GM23338 (cell line): ENCODE data around the gene SUCLG2. TPM values are rescaled to one million over a fixed set of nuclear protein-coding genes. Genes with fewer than 3 reads are reported as not detected.

Experiments used
- ATAC-seq: fragments of 200-7000 bp; cut with Tn5 transposase; 3 replicates; pipeline ENCODE4 v1.9.1; 2020
- DNase-seq: peaks from one replicate; pipeline ENCODE4 v3.0.0-alpha.2; 2015; ENCODE audit warnings: low spot score
- H2AFZ ChIP-seq: fragments of 200-600 bp; sonication (generic); 2 replicates; pipeline ENCODE4 v1.8.0; 2016; ENCODE audit warnings: antibody characterized with exemption, mild to moderate bottlenecking, moderate library complexity
- H3F3A ChIP-seq: fragments of 200-600 bp; sonication (generic); replicated peaks from 2 replicates; pipeline ENCODE4 v1.8.0; 2017; ENCODE audit warnings: antibody characterized with exemption, mixed run types, low read depth
- H3K27ac ChIP-seq: fragments of 200-600 bp; sonication (generic); 2 replicates; pipeline ENCODE4 v1.6.1; 2016; ENCODE audit warnings: low read depth
- H3K27me3 ChIP-seq: fragments of 200-600 bp; sonication (generic); 2 replicates; pipeline ENCODE4 v1.8.0; 2016; ENCODE audit warnings: mild to moderate bottlenecking, mixed run types, moderate library complexity; ENCODE audit not compliant: insufficient read depth
- H3K36me3 ChIP-seq: fragments of 200-600 bp; sonication (generic); 2 replicates; pipeline ENCODE4 v1.8.0; 2016; ENCODE audit warnings: mild to moderate bottlenecking; ENCODE audit not compliant: insufficient read depth
- H3K4me1 ChIP-seq: fragments of 200-600 bp; sonication (generic); 2 replicates; pipeline ENCODE4 v1.8.0; 2016; ENCODE audit warnings: mild to moderate bottlenecking, moderate library complexity; ENCODE audit not compliant: insufficient read depth
- H3K4me2 ChIP-seq: fragments of 200-600 bp; sonication (generic); 2 replicates; pipeline ENCODE4 v1.7.1; 2017; ENCODE audit warnings: mixed run types
- H3K4me3 ChIP-seq: fragments of 200-600 bp; sonication (generic); 2 replicates; pipeline ENCODE4 v1.6.1; 2016; ENCODE audit warnings: mixed run types
- H3K79me2 ChIP-seq: fragments of 200-600 bp; sonication (generic); replicated peaks from 2 replicates; pipeline ENCODE4 v1.8.0; 2017; ENCODE audit warnings: mild to moderate bottlenecking; ENCODE audit not compliant: insufficient read depth
- H3K9me2 ChIP-seq: fragments of 200-600 bp; sonication (generic); 2 replicates; pipeline ENCODE4 v1.8.0; 2017; ENCODE audit not compliant: insufficient read depth
- H4K20me1 ChIP-seq: fragments of 200-600 bp; sonication (generic); replicated peaks from 2 replicates; pipeline ENCODE4 v1.8.0; 2017; ENCODE audit warnings: mild to moderate bottlenecking; ENCODE audit not compliant: insufficient read depth
- H3K27ac Mint-ChIP-seq: 2 replicates; pipeline ENCODE4 v1.8.0; 2020; ENCODE audit warnings: inconsistent platforms, mild to moderate bottlenecking, moderate library complexity, mixed read lengths
- H3K27me3 Mint-ChIP-seq: 3 replicates; pipeline ENCODE4 v1.8.0; 2022; ENCODE audit warnings: low read depth, mild to moderate bottlenecking, moderate library complexity, mixed read lengths, inconsistent platforms; ENCODE audit not compliant: insufficient read depth, poor library complexity
- H3K36me3 Mint-ChIP-seq: 3 replicates; pipeline ENCODE4 v1.8.0; 2021; ENCODE audit warnings: low read depth, mild to moderate bottlenecking, inconsistent platforms, moderate library complexity, mixed read lengths
- H3K4me1 Mint-ChIP-seq: 3 replicates; pipeline ENCODE4 v1.8.0; 2020; ENCODE audit warnings: mild to moderate bottlenecking, inconsistent platforms, mixed read lengths
- H3K4me3 Mint-ChIP-seq: 3 replicates; pipeline ENCODE4 v1.8.0; 2021; ENCODE audit warnings: moderate library complexity, mild to moderate bottlenecking, inconsistent platforms, mixed read lengths
- H3K9me3 Mint-ChIP-seq: 3 replicates; pipeline ENCODE4 v1.8.0; 2020; ENCODE audit warnings: moderate library complexity, mild to moderate bottlenecking, inconsistent platforms, mixed read lengths
- CREB1 ChIP-seq: fragments of 250-450 bp; sonication (Bioruptor Pico); IDR thresholded peaks from 2 replicates; pipeline ENCODE4 v1.5.0; 2020; ENCODE audit warnings: low read depth, mild to moderate bottlenecking, moderate library complexity
- CTCF ChIP-seq, 2 experiments: fragments of 200-600 bp in 1 of 2; sonication (generic) in 1 of 2; conservative IDR thresholded peaks; 2 replicates each; pipeline versions ENCODE4 v1.5.1 to v1.6.1; 2016 to 2017; ENCODE audit warnings: antibody characterized with exemption in 2 of 2, low read depth in 2 of 2, mild to moderate bottlenecking in 2 of 2, moderate library complexity in 1 of 2
- ETS1 ChIP-seq: IDR thresholded peaks from 2 replicates; pipeline ENCODE4 v1.6.1; 2016; ENCODE audit warnings: antibody characterized with exemption
- EZH2 ChIP-seq: fragments of 200-600 bp; sonication (generic); IDR thresholded peaks from one replicate; pipeline ENCODE4 v1.8.0; 2017; ENCODE audit warnings: antibody characterized with exemption, mild to moderate bottlenecking, low read depth; ENCODE audit not compliant: unreplicated experiment
- EZH2phosphoT487 ChIP-seq: fragments of 200-600 bp; sonication (generic); IDR thresholded peaks from one replicate; pipeline ENCODE4 v1.8.1; 2018; ENCODE audit warnings: antibody characterized with exemption; ENCODE audit not compliant: unreplicated experiment
- JUNB ChIP-seq: IDR thresholded peaks from one replicate; pipeline ENCODE4 v1.6.1; 2016; ENCODE audit warnings: antibody characterized with exemption; ENCODE audit not compliant: unreplicated experiment
- NANOG ChIP-seq: IDR thresholded peaks from 2 replicates; pipeline ENCODE4 v1.6.1; 2016; ENCODE audit warnings: antibody characterized with exemption, borderline replicate concordance
- POLR2AphosphoS5 ChIP-seq: IDR thresholded peaks from 2 replicates; pipeline ENCODE4 v1.6.1; 2016; ENCODE audit warnings: antibody characterized with exemption, low read depth
- REST ChIP-seq: IDR thresholded peaks from one replicate; pipeline ENCODE4 v1.6.1; 2018; ENCODE audit warnings: antibody characterized with exemption; ENCODE audit not compliant: unreplicated experiment
- STAT1 ChIP-seq: IDR thresholded peaks from one replicate; pipeline ENCODE4 v1.6.1; 2016; ENCODE audit warnings: antibody characterized with exemption; ENCODE audit not compliant: unreplicated experiment
- ZNF114 ChIP-seq: fragments of 250-450 bp; sonication (Bioruptor Pico); IDR thresholded peaks from 2 replicates; pipeline ENCODE4 v1.5.0; 2020; ENCODE audit warnings: mild to moderate bottlenecking, moderate library complexity
- ZNF331 ChIP-seq: fragments of 250-450 bp; sonication (Bioruptor Pico); IDR thresholded peaks from 2 replicates; pipeline ENCODE4 v1.5.0; 2020; ENCODE audit warnings: low read depth, mild to moderate bottlenecking, moderate library complexity
- ZNF462 ChIP-seq: fragments of 250-450 bp; sonication (Bioruptor Pico); IDR thresholded peaks from 2 replicates; pipeline ENCODE4 v1.5.0; 2020; ENCODE audit warnings: mild to moderate bottlenecking, moderate library complexity
- polyA plus RNA-seq: library from polyadenylated mRNA; unstranded; fragments of >200 nt; fragmentation: Nextera tagmentation; extraction: Ambion mirVana; gene quantifications from 2 replicates; pipeline ENCODE4 v1.2.1, GENCODE V29; 2016
- total RNA-seq: library from RNA; depleted of rRNA; stranded (reverse); fragments of >200 nt; shearing (Covaris generic); gene quantifications from 2 replicates; pipeline ENCODE4 v1.2.3, GENCODE V29; 2014

Gene SUCLG2
- total and polyA plus RNA-seq, 2 experiments from 2014 or later = 29.3 to 39.0 TPM

- Mint-ChIP-seq H3K4me3 (no peak overlapping the region), H3K27ac (no peak overlapping the region), H3K4me1 (no peaks in the 10 kb centered on the region), H3K36me3 (peaks cover 13% of the 10 kb centered on the region; the same call in 2 of the 3 replicates), H3K9me3 (peaks cover 7% of the 10 kb centered on the region; the same call in 1 of the 3 replicates), H3K27me3 (no peaks in the 10 kb centered on the region)
- H2AFZ ChIP-seq = no peak overlapping the region
- no peak overlapping the region for H3K4me2 ChIP-seq
- H3K4me1 ChIP-seq = no peaks in the 10 kb centered on the region
- DNase-seq (no peak), ATAC-seq (no peak)
- no peaks in the 10 kb centered on the region for H3K27me3 ChIP-seq
- no peaks in the 10 kb centered on the region for H3K36me3 ChIP-seq
- no peaks in the 10 kb centered on the region for H3K79me2 ChIP-seq
- no peak overlapping the region for H3K4me3 ChIP-seq
- no peaks in the 10 kb centered on the region for H3F3A ChIP-seq
- H3K27ac ChIP-seq = no peak overlapping the region
- H3K9me2 ChIP-seq = no peaks in the 10 kb centered on the region; the same call in 1 of the 2 replicates
- no peaks in the 10 kb centered on the region for H4K20me1 ChIP-seq
- TF ChIP-seq NANOG (no peak), ZNF331 (CRISPR knock-in tag) (no peak), STAT1 (no peak), ZNF114 (no peak), ETS1 (no peak), EZH2 (no peak), CTCF (conservative IDR thresholded peaks at IDR 0.05; ENCODE audit: low read depth in 2 of 2) (no peak), ZNF462 (CRISPR knock-in tag) (no peak), CREB1 (CRISPR knock-in tag) (no peak), EZH2phosphoT487 (no peak), JUNB (no peak), POLR2AphosphoS5 (no peak), REST (no peak)
Measured at GRCh38 chr3:67418426-67419217, 235.8 kb downstream of the SUCLG2 start.
